HL-60 (cell line): ENCODE results near the gene PCSK7.

Source experiments
- GABPA ChIP-seq: IDR thresholded peaks from 2 replicates; pipeline ENCODE4 v1.6.1; 2012; ENCODE audit warnings: low read depth
- POLR2AphosphoS5 ChIP-seq: IDR thresholded peaks from 2 replicates; pipeline ENCODE4 v1.6.1; 2012; ENCODE audit warnings: low read depth
- SPI1 ChIP-seq: IDR thresholded peaks from 2 replicates; pipeline ENCODE4 v1.6.1; 2012; ENCODE audit warnings: low read depth, mild to moderate bottlenecking, borderline replicate concordance
- TF ChIP-seq, protein P1 (sequence below): IDR thresholded peaks from one replicate; pipeline ENCODE4 v1.5.1; 2011; ENCODE audit warnings: low read length, control low read depth, inconsistent platforms; ENCODE audit not compliant: insufficient read depth
- TF ChIP-seq, protein P2 (sequence below): IDR thresholded peaks from 2 replicates; pipeline ENCODE4 v1.6.1; 2012; ENCODE audit warnings: low read depth; ENCODE audit not compliant: insufficient replicate concordance

DNA sequence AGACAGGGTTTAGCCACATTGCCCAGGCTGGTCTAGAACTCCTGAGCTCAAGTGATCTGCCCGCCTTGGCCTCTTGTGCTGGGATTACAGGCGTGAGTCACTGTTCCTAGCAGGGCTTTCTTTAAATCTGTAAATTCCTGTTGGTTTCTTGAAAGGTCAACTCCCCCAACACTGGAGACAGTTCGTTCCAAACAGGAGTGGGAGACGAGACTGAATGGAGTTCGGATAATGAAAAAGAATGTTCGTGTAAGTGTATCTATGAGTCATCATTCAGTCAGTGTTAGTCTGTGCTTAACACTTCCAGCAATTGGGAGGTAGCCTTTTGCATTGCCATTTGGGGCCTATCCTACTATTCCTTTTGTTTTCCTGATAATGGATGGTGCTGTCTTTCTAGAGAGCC, 49.3 kb upstream of the PCSK7 start:
- TF ChIP-seq, protein P1, sequence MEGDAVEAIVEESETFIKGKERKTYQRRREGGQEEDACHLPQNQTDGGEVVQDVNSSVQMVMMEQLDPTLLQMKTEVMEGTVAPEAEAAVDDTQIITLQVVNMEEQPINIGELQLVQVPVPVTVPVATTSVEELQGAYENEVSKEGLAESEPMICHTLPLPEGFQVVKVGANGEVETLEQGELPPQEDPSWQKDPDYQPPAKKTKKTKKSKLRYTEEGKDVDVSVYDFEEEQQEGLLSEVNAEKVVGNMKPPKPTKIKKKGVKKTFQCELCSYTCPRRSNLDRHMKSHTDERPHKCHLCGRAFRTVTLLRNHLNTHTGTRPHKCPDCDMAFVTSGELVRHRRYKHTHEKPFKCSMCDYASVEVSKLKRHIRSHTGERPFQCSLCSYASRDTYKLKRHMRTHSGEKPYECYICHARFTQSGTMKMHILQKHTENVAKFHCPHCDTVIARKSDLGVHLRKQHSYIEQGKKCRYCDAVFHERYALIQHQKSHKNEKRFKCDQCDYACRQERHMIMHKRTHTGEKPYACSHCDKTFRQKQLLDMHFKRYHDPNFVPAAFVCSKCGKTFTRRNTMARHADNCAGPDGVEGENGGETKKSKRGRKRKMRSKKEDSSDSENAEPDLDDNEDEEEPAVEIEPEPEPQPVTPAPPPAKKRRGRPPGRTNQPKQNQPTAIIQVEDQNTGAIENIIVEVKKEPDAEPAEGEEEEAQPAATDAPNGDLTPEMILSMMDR = no peak
- TF ChIP-seq POLR2AphosphoS5 (no peak), SPI1 (no peak), GABPA (no peak)
- TF ChIP-seq, protein P2, sequence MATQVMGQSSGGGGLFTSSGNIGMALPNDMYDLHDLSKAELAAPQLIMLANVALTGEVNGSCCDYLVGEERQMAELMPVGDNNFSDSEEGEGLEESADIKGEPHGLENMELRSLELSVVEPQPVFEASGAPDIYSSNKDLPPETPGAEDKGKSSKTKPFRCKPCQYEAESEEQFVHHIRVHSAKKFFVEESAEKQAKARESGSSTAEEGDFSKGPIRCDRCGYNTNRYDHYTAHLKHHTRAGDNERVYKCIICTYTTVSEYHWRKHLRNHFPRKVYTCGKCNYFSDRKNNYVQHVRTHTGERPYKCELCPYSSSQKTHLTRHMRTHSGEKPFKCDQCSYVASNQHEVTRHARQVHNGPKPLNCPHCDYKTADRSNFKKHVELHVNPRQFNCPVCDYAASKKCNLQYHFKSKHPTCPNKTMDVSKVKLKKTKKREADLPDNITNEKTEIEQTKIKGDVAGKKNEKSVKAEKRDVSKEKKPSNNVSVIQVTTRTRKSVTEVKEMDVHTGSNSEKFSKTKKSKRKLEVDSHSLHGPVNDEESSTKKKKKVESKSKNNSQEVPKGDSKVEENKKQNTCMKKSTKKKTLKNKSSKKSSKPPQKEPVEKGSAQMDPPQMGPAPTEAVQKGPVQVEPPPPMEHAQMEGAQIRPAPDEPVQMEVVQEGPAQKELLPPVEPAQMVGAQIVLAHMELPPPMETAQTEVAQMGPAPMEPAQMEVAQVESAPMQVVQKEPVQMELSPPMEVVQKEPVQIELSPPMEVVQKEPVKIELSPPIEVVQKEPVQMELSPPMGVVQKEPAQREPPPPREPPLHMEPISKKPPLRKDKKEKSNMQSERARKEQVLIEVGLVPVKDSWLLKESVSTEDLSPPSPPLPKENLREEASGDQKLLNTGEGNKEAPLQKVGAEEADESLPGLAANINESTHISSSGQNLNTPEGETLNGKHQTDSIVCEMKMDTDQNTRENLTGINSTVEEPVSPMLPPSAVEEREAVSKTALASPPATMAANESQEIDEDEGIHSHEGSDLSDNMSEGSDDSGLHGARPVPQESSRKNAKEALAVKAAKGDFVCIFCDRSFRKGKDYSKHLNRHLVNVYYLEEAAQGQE = no peak
